GM18951 (cell line): ENCODE results near the gene C22orf31.

Experiments
- POLR2A ChIP-seq: IDR thresholded peaks from 4 replicates; pipeline ENCODE4 v1.6.1; 2011; ENCODE audit warnings: mild to moderate bottlenecking; ENCODE audit not compliant: insufficient read length, insufficient read depth; ENCODE audit errors: extremely low read depth
- in situ Hi-C: fragments of 300-500 bp; cut with MboI; formaldehyde crosslinking; loops from one replicate; pipeline ENCODE4 v1.12.0; 2022; ENCODE audit warnings: low sequenced_read_pairs, mixed read lengths, inconsistent platforms; ENCODE audit not compliant: unreplicated experiment

Gene C22orf31

GRCh38 chr22:29039148-29039547 is 22.5 kb downstream of the C22orf31 start:
- no peak for TF ChIP-seq POLR2A
- in situ Hi-C loops = loop anchor here (5.0 kb wide), 1 partner anchor 187 kb away; no protein-coding TSS in a partner anchor

- no peak for TF ChIP-seq POLR2A
- in situ Hi-C loops = loop anchor here (5.0 kb wide), 1 partner anchor 185 kb away; no protein-coding TSS in a partner anchor
Observed at GRCh38 chr22:29037340-29037932, 24.2 kb downstream of the C22orf31 start.

- TF ChIP-seq POLR2A = no peak
- in situ Hi-C loops = no loop called here
Observed at GRCh38 chr22:29032584-29032983, 29.0 kb downstream of the C22orf31 start.

- in situ Hi-C loops = no loop called here
- TF ChIP-seq POLR2A = no peak
Observed at GRCh38 chr22:29032014-29032475, 29.6 kb downstream of the C22orf31 start.

- in situ Hi-C loops = no loop called here
- TF ChIP-seq POLR2A = no peak
Observed at GRCh38 chr22:29031227-29032011, 30.2 kb downstream of the C22orf31 start.

- in situ Hi-C loops = no loop called here
- no peak for TF ChIP-seq POLR2A
Observed at GRCh38 chr22:29030618-29031226, 30.9 kb downstream of the C22orf31 start.

GRCh38 chr22:29030016-29030617 is 31.5 kb downstream of the C22orf31 start:
- no peak for TF ChIP-seq POLR2A
- in situ Hi-C loops = no loop called here

GRCh38 chr22:29029202-29030000 is 32.2 kb downstream of the C22orf31 start:
- in situ Hi-C loops = no loop called here
- TF ChIP-seq POLR2A = no peak

GRCh38 chr22:29028468-29028867 is 33.2 kb downstream of the C22orf31 start:
- TF ChIP-seq POLR2A = no peak

GRCh38 chr22:29026579-29026978 is 35.1 kb downstream of the C22orf31 start:
- in situ Hi-C loops = no loop called here
- TF ChIP-seq POLR2A = no peak

More at GRCh38 chr22:29028468-29028867, 33.2 kb downstream of the C22orf31 start:
- in situ Hi-C loops = no loop called here

GRCh38 chr22:29023172-29023796 is 38.3 kb downstream of the C22orf31 start:
- TF ChIP-seq POLR2A = no peak
- in situ Hi-C loops = no loop called here
